DMS53 treated with DMSO at 0.1 percent for 48 hours (cell line): ENCODE results near the gene SLC9A3.

ENCODE experiments used
- DNase-seq: peaks from one replicate; lab custom pipeline; 2025; ENCODE audit not compliant: unreplicated experiment; lab: John Stamatoyannopoulos, UW

Gene SLC9A3

GRCh38 chr5:420632-421286, 103.5 kb downstream of the SLC9A3 start:
- DNase-seq, result no peak
